H9 (cell line): Measurements from ENCODE around the gene MAP4K3. TPM values are rescaled to one million over a fixed set of nuclear protein-coding genes. Genes with fewer than 3 reads are reported as not detected.

ENCODE experiments used
- DNase-seq: peaks from one replicate; pipeline ENCODE4 v3.0.0-alpha.2; 2017
- H2AFZ ChIP-seq: one replicate; pipeline ENCODE4 v1.6.1; 2013; ENCODE audit warnings: mild to moderate bottlenecking, low read length, control low read depth, moderate library complexity
- H2AK5ac ChIP-seq: 2 replicates; pipeline ENCODE4 v1.6.1; 2013; ENCODE audit warnings: low read length, control low read depth, mixed read lengths; ENCODE audit not compliant: insufficient read length
- H2BK120ac ChIP-seq: one replicate; pipeline ENCODE4 v1.6.1; 2013; ENCODE audit warnings: low read depth, mild to moderate bottlenecking, low read length, control low read depth, inconsistent platforms; ENCODE audit not compliant: poor library complexity, severe bottlenecking
- H2BK12ac ChIP-seq: 2 replicates; pipeline ENCODE4 v1.6.1; 2013; ENCODE audit warnings: low read length, control low read depth, mixed read lengths, low read depth; ENCODE audit not compliant: insufficient read length
- H2BK15ac ChIP-seq: 2 replicates; pipeline ENCODE4 v1.6.1; 2013; ENCODE audit warnings: low read depth, low read length, control low read depth
- H2BK20ac ChIP-seq: one replicate; pipeline ENCODE4 v1.6.1; 2013; ENCODE audit warnings: low read depth, mild to moderate bottlenecking, low read length, control low read depth, inconsistent platforms; ENCODE audit not compliant: poor library complexity, severe bottlenecking
- H2BK5ac ChIP-seq: 2 replicates; pipeline ENCODE4 v1.6.1; 2013; ENCODE audit warnings: low read length, control low read depth, mixed read lengths; ENCODE audit not compliant: insufficient read length
- H3K14ac ChIP-seq: 2 replicates; pipeline ENCODE4 v1.6.1; 2013; ENCODE audit warnings: low read length, control low read depth; ENCODE audit not compliant: insufficient read depth
- H3K18ac ChIP-seq: 2 replicates; pipeline ENCODE4 v1.6.1; 2013; ENCODE audit warnings: low read depth, mild to moderate bottlenecking, mixed read lengths, low read length, control low read depth; ENCODE audit not compliant: insufficient read length
- H3K23ac ChIP-seq: 2 replicates; pipeline ENCODE4 v1.6.1; 2013; ENCODE audit warnings: low read length, control low read depth, mixed read lengths, low read depth; ENCODE audit not compliant: insufficient read length
- H3K23me2 ChIP-seq: 2 replicates; pipeline ENCODE4 v1.6.1; 2013; ENCODE audit warnings: low read depth, mild to moderate bottlenecking, mixed read lengths, low read length, control low read depth; ENCODE audit not compliant: insufficient read length, poor library complexity, severe bottlenecking
- H3K27ac ChIP-seq: 2 replicates; pipeline ENCODE4 v1.5.1; 2013; ENCODE audit warnings: low read length, control low read depth, mixed read lengths, low read depth; ENCODE audit not compliant: insufficient read length
- H3K27me3 ChIP-seq: 2 replicates; pipeline ENCODE4 v1.6.1; 2013; ENCODE audit warnings: low read length, control low read depth, inconsistent platforms; ENCODE audit not compliant: insufficient read depth
- H3K4ac ChIP-seq: 2 replicates; pipeline ENCODE4 v1.6.1; 2013; ENCODE audit warnings: low read depth, mild to moderate bottlenecking, control low read depth, inconsistent platforms, low read length, moderate library complexity
- H3K4me1 ChIP-seq: 2 replicates; pipeline ENCODE4 v1.6.1; 2013; ENCODE audit warnings: low read length, control low read depth, inconsistent platforms; ENCODE audit not compliant: insufficient read depth
- H3K4me2 ChIP-seq: 2 replicates; pipeline ENCODE4 v1.6.1; 2013; ENCODE audit warnings: low read length, control low read depth, mixed read lengths; ENCODE audit not compliant: insufficient read length, insufficient read depth
- H3K56ac ChIP-seq: 2 replicates; pipeline ENCODE4 v1.6.1; 2013; ENCODE audit warnings: low read depth, mild to moderate bottlenecking, mixed read lengths, low read length, control low read depth; ENCODE audit not compliant: insufficient read length
- H3K79me1 ChIP-seq: 2 replicates; pipeline ENCODE4 v1.6.1; 2013; ENCODE audit warnings: low read depth, mild to moderate bottlenecking, moderate library complexity, low read length, control low read depth, inconsistent platforms; ENCODE audit not compliant: insufficient read depth, poor library complexity, severe bottlenecking
- H3K79me2 ChIP-seq: 2 replicates; pipeline ENCODE4 v1.6.1; 2013; ENCODE audit warnings: low read length, control low read depth, inconsistent platforms; ENCODE audit not compliant: insufficient read depth
- H3K9ac ChIP-seq: 2 replicates; pipeline ENCODE4 v1.6.1; 2013; ENCODE audit warnings: low read length, control low read depth, mixed read lengths; ENCODE audit not compliant: insufficient read length; ENCODE audit errors: extremely low read depth
- H3K9me3 ChIP-seq: one replicate; pipeline ENCODE4 v1.6.1; 2013; ENCODE audit warnings: low read depth, low read length, inconsistent platforms; ENCODE audit not compliant: control insufficient read depth
- H3T11ph ChIP-seq: one replicate; pipeline ENCODE4 v1.6.1; 2013; ENCODE audit warnings: mild to moderate bottlenecking, low read length, control low read depth, inconsistent platforms
- H4K20me1 ChIP-seq: one replicate; pipeline ENCODE4 v1.6.1; 2013; ENCODE audit not compliant: control insufficient read depth, insufficient read length, insufficient read depth
- H4K5ac ChIP-seq: 2 replicates; pipeline ENCODE4 v1.6.1; 2013; ENCODE audit warnings: low read depth, mild to moderate bottlenecking, mixed read lengths, low read length, control low read depth; ENCODE audit not compliant: insufficient read length
- H4K8ac ChIP-seq: replicated peaks from 2 replicates; pipeline ENCODE4 v1.6.1; 2013; ENCODE audit warnings: low read length, control low read depth, mixed read lengths, low read depth; ENCODE audit not compliant: insufficient read length
- H4K91ac ChIP-seq: 2 replicates; pipeline ENCODE4 v1.6.1; 2013; ENCODE audit warnings: low read depth, mild to moderate bottlenecking, moderate library complexity, mixed read lengths, low read length, control low read depth; ENCODE audit not compliant: insufficient read length
- H3K27ac Mint-ChIP-seq, 3 experiments: 2 replicates in 2 of 3; 3 replicates in 1 of 3; pipeline ENCODE4 v1.8.0; 2020 to 2021; ENCODE audit warnings: mixed read lengths in 3 of 3, mild to moderate bottlenecking in 1 of 3, moderate library complexity in 1 of 3
- H3K27me3 Mint-ChIP-seq: 2 replicates; pipeline ENCODE4 v1.8.0; 2021; ENCODE audit warnings: low read depth, mild to moderate bottlenecking, moderate library complexity, mixed read lengths
- H3K36me3 Mint-ChIP-seq, 3 experiments: 2 replicates in 2 of 3; 3 replicates in 1 of 3; pipeline ENCODE4 v1.8.0; 2020 to 2021; ENCODE audit warnings: low read depth in 3 of 3, mixed read lengths in 3 of 3; ENCODE audit not compliant: insufficient read depth in 1 of 3
- H3K4me1 Mint-ChIP-seq, 2 experiments: 2 replicates each; pipeline ENCODE4 v1.8.0; 2020; ENCODE audit warnings: mixed read lengths in 2 of 2
- H3K4me3 Mint-ChIP-seq, 2 experiments: 2 replicates in 1 of 2; 3 replicates in 1 of 2; pipeline ENCODE4 v1.8.0; 2020 to 2021; ENCODE audit warnings: mild to moderate bottlenecking in 2 of 2, mixed read lengths in 2 of 2, moderate library complexity in 1 of 2
- H3K9me3 Mint-ChIP-seq, 2 experiments: 2 replicates in 1 of 2; 3 replicates in 1 of 2; pipeline ENCODE4 v1.8.0; 2020; ENCODE audit warnings: mild to moderate bottlenecking in 2 of 2, mixed read lengths in 2 of 2, moderate library complexity in 1 of 2
- CTCF ChIP-seq: fragments of 200-600 bp; sonication (generic); conservative IDR thresholded peaks from 3 replicates; pipeline ENCODE4 v1.8.0; 2021; ENCODE audit warnings: antibody characterized with exemption, mild to moderate bottlenecking
- total RNA-seq: library from RNA; stranded (reverse); gene quantifications from 2 replicates; pipeline ENCODE4 v1.2.1, GENCODE V29; 2021

The MAP4K3 gene
- total RNA-seq, 1 experiment from 2014 or later = 37.9 TPM

GRCh38 chr2:39451954-39452353, 14.9 kb upstream of the MAP4K3 start:
- Histone ChIP-seq H3K27ac (no peak overlapping the region), H3K79me2 (no peaks in the 10 kb centered on the region), H3K79me1 (no peaks in the 10 kb centered on the region), H3K9ac (no peak overlapping the region), H3K27me3 (no peaks in the 10 kb centered on the region), H2AFZ (no peak overlapping the region), H2BK15ac (no peak overlapping the region), H2BK12ac (no peak overlapping the region), H4K5ac (no peak overlapping the region), H3T11ph (no peak overlapping the region), H2BK20ac (no peak overlapping the region), H2BK5ac (no peak overlapping the region), H2BK120ac (no peak overlapping the region), H3K4ac (no peak overlapping the region), H3K4me1 (no peaks in the 10 kb centered on the region), H4K8ac (no peak overlapping the region), H3K23me2 (no peaks in the 10 kb centered on the region), H3K14ac (no peak overlapping the region), H4K20me1 (no peaks in the 10 kb centered on the region), H3K56ac (no peak overlapping the region), H3K23ac (no peak overlapping the region), H3K18ac (no peak overlapping the region), H2AK5ac (no peak overlapping the region), H3K9me3 (no peaks in the 10 kb centered on the region), H3K4me2 (no peak overlapping the region), H4K91ac (no peak overlapping the region)
- no peak overlapping the region for H3K4me3 Mint-ChIP-seq
- no peaks in the 10 kb centered on the region for H3K4me1 Mint-ChIP-seq
- no peak for TF ChIP-seq CTCF
- H3K36me3 Mint-ChIP-seq = peaks cover 0 to 2% (median 2%) of the 10 kb centered on the region in 3 experiments; a peak in 2 of 7 replicates
- H3K27me3 Mint-ChIP-seq = no peaks in the 10 kb centered on the region
- no peak overlapping the region for H3K27ac Mint-ChIP-seq
- DNase-seq = no peak
- no peaks in the 10 kb centered on the region for H3K9me3 Mint-ChIP-seq
